ENCODE measurements around the gene GNAI2.
A peak's percentile ranks its signal among the peaks of the same experiment; 100 is the strongest.
"Not testable (repeated sequence)": the region's sequence is repeated elsewhere in the genome, so short reads cannot be mapped to it uniquely, and the experiment has no call there.

GNAI2 gene

DNA sequence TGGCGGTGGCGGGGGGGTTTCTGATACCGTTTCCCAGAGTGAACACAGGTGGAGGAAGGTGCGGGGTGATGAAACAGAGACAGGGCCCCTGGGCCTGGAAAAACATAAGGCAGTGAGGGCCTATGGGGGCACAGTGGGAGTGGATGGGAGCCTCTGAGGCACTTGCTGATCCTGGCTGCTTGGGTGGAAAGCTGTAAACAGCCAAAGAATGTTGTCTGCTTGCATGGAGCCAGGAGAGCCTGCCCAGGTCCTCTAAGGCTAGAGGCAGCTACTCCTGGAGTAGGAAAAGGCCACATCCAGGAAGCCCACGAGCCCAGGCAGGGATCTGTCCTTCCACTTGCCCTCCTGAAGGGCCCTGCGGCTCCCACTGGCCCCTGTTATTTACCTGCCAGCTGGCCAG is 30.0 kb downstream of the GNAI2 start:
- no peak for DNase-seq

DNA sequence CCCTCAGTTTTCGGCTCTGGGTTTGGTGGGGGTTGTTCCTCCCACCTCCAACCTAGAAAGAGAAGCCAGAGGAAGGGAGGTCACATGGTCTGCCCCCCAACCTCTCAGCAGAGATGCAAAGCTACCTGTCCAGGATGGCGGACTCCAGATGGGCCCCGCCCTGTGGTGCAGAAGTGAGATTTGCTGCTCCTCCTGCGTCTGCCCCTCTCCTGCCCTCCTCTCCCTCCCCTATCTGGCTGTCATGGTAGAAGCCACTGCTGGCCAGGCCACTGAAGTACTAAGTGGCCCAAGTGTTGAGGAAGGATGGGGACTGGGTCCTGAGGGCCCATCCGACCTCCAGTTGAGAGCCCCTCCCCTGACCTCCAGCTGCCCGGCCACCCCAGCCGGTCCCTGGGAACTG is 30.8 kb downstream of the GNAI2 start:
- DNase-seq = no peak

DNA sequence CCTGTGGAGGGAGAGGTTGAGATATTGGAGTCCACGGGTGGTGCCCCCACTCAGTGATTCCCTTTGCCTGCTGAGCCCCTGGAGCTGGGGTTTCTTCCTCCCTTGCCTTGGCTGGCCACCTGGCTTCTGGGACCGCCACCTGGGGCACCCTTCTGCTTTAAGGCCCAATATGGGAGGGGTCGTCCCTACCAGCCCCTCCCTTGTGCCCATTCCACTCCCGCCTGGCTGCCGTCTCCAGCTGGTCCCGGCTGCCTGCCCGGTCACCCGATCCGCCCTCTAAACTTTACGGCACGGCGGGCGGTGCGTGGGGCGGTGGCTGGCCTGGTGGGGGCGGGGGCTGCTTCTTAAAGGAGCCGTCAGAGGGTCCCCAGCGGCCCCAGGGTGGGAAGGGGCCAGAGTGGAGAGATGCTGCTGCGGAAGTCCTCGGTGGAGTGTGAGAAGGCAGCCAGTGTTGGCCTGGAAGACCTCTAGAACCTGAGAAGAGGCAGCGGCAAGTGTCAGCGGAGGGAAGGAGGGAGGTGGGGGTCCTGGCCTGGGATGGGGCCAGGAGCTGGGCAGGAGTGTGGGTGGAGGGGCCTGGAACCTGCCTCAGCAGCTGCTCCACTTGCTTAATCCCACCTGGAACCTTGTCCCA is 31.4 kb downstream of the GNAI2 start:
- DNase-seq = no peak

DNA sequence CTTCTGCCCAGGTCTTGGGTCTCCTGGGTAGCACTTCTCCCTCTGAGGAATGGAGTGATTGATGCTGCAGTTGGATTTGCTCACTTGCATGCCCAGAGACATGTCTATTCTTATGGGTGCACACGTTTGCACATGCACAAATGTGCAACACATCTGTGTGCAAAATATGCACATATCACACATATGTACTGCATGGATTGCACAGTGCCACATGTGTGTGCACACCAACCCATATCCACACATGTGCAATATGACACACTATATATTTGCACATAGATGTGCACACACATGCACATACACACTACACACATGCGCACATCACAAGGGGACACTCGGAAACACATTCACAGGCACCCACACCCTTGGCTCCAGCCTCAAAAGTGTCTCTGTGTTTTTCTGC is 32.3 kb downstream of the GNAI2 start:
- DNase-seq = no peak

DNA sequence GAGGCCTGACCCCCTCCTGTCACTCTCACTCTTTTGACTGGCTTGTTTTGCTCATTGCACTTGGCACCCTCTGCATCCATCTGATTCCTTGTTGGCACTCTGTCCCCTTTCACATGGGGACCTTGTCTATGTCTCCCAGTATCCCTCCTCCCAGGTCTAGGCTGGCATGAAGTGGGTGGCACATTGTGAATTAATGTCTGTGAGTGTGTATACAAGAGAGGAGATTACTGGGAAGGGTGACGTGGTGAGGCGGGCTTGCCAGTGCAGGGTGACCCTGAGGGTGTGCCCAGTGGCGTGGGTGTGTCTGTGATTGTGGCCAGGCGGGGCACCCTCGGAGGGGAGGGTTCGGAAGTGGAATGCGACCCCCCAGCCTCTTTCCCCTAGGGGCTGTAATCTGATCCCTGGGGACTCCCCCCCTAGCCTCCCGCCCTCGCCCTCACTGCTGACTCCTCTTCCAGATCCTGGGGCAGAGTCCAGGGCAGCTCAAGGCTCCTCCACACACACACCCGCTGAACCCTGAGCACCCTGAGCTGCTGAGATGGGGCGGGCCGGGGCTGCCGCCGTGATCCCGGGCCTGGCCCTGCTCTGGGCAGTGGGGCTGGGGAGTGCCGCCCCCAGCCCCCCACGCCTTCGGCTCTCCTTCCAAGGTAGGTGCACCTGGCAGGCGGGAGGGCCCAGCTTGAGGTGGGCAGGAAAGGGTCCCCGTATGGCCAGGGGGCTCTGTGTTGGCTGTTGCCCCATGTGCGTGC is 32.9 kb downstream of the GNAI2 start, which contains the start of gene SEMA3B:
TSS of gene SEMA3B (plus strand) at position 445 of the 749 bp plus-strand sequence. CDS start at position 539, 94 bp downstream.
- no peak for DNase-seq

DNA sequence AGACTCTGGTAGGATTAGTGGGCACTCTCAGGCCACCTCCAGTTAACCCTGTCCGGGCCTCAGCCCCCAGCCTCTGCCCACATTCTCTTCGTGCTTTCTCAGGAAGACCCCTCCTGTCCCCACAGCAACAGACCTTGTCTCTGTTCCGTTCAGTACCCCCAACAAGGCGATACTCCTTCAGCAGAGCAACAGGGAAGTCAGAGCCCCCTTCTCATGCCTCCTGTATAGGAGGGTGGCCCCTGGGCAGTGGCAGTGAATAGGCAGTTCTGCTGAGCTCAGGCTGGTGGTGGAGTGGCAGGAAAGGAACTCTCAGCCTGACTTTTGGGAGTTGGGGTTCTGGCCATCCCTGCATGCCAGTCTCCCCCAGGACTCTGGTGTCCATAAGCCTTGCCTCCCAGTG is 33.5 kb downstream of the GNAI2 start:
- no peak for DNase-seq

DNA sequence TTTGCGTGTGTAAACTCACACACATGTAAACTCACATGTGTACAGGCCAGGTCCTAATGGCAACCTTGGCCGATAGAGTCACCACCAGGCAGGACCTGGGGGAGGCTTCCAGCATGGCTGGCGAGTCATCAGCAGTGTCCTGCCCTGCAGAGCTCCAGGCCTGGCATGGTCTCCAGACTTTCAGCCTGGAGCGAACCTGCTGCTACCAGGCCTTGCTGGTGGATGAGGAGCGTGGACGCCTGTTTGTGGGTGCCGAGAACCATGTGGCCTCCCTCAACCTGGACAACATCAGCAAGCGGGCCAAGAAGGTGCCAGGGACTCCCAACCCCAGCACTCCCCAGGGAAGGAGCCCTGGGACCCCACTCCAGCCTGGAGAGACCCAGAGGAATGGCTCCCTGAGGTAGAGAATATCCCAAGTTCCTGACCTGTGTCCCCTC is 34.0 kb downstream of the GNAI2 start:
- no peak for DNase-seq

DNA sequence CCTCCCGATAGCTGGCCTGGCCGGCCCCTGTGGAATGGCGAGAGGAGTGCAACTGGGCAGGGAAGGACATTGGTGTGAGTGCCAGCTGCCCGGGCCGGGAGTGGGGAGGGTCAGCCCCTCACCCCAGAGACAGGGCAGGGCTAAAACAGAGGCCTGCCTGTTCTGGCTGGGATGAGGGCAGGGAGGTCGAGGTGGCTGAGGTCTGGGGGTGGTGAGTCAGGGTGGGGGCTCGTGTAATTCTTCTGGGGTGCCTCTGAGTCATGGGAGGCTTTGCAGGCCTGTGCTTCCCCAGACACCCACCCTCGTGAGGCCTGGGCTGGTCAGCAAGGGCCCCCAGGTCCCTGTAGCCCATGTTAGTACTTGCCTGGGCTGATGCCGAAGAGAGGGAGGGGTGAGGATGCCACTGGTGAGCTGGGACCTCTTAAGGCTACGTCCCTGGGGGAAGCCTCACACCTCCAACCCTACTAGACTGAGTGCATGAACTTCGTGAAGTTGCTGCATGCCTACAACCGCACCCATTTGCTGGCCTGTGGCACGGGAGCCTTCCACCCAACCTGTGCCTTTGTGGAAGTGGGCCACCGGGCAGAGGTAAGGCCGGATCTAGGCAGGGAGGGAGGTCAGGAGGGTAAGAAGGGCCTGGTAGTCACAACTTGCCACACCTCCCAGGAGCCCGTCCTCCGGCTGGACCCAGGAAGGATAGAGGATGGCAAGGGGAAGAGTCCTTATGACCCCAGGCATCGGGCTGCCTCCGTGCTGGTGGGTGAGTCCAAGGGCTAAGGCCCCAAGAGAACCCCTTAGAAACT is 34.6 kb downstream of the GNAI2 start:
- no peak for DNase-seq

DNA sequence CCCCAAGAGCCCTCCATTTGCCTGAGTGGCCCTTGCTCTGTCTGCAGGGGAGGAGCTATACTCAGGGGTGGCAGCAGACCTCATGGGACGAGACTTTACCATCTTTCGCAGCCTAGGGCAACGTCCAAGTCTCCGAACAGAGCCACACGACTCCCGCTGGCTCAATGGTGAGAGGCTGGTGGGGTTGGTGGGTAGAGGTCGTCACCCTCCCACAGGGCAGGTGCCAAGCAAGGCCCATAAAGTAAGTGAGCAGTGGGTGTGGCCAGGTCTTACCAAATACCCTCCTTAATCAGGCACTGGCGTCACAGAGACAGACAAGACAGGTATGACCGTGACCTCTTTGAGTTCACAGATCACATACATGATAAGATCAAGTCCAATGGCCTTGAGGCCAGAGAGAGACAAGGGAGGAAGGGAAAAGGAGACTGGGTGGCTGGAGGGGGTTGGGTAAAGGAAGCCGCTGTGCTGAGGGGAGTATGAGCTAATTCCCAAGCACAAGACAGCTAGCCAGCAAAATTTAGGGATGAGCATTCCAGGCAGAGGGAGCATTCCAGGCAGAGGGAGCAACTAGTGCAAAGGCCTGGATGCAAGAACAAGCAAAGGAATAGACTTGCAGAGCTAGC is 35.4 kb downstream of the GNAI2 start:
- DNase-seq = no peak

DNA sequence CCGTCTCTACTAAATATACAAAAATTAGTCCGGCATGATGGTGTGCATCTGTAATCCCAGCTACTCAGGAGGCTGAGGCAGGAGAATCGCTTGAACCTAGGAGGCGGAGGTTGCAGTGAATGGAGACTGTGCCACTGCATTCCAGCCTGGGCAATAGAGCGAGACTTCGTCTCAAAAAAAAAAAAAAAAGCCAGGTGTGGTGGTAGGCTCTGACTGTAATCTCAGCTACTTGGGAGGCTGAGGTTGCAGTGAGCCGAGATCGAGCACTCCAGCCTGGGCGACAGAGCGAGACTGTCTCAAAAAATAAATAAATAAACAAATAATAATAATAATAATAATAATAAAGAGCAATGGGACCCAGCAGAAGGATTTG is 36.5 kb downstream of the GNAI2 start:
- DNase-seq = not testable (repeated sequence)

DNA sequence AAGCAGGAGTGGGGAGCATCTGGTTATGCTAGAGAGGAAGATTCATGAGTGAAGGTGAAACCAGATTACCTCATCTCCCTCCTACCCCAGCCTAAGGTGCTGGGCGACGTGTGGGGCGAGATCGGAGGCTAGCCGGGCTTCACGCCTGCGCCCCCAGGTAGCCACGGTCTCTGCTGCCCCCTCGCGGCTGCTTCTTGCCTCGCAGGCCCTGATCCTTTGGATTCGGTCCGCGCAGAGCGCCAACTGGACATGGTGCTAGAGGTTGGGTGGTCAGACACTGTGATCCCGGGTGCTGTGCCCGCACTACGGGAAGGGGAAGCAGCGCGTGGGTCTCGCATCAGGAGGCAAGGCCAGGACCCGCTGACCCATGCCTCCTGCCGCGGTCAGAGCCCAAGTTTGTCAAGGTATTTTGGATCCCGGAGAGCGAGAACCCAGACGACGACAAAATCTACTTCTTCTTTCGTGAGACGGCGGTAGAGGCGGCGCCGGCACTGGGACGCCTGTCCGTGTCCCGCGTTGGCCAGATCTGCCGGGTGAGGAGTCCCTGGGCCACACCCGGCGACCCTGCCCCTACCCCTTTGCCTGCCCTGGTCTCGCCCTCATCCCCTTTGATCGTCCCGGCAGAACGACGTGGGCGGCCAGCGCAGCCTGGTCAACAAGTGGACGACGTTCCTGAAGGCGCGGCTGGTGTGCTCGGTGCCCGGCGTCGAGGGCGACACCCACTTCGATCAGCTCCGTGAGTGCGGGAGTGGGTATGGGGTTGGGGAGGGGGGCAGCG is 37.1 kb downstream of the GNAI2 start:
- DNase-seq = peak; percentile 62

DNA sequence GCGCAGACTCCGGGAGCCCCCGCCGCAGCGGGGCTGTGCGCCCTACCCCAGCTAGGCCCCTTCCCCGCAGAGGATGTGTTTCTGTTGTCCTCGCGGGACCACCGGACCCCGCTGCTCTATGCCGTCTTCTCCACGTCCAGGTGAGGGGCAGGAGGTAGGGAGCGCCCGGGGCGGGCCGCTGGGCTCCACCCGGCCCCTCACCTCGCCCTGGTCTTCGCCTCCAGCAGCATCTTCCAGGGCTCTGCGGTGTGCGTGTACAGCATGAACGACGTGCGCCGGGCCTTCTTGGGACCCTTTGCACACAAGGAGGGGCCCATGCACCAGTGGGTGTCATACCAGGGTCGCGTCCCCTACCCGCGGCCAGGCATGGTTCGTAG is 37.7 kb downstream of the GNAI2 start:
- no peak for DNase-seq

DNA sequence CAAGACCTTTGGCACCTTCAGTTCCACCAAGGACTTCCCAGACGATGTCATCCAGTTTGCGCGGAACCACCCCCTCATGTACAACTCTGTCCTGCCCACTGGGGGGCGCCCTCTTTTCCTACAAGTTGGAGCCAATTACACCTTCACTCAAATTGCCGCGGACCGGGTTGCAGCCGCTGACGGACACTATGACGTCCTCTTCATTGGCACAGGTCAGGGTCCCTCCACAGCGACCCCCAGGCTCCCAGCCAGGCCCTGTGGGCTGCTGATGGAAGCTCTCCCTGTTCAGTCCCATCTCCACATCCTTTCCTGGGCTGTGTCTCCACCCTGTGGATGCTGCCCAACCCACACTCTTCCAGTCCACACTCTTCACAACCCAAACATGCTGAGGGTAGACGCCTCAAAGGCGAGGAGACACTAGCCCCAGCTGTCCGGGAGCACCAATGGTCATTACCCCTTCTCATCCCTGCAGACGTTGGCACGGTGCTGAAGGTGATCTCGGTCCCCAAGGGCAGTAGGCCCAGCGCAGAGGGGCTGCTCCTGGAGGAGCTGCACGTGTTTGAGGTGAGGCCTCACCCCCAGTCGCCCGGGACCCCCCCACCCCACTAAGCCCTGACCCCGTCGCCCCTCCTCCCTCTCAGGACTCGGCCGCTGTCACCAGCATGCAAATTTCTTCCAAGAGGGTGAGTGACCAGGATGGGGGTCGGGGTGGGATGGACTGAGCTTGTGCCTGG is 38.5 kb downstream of the GNAI2 start:
- peak; percentile 54 for DNase-seq

DNA sequence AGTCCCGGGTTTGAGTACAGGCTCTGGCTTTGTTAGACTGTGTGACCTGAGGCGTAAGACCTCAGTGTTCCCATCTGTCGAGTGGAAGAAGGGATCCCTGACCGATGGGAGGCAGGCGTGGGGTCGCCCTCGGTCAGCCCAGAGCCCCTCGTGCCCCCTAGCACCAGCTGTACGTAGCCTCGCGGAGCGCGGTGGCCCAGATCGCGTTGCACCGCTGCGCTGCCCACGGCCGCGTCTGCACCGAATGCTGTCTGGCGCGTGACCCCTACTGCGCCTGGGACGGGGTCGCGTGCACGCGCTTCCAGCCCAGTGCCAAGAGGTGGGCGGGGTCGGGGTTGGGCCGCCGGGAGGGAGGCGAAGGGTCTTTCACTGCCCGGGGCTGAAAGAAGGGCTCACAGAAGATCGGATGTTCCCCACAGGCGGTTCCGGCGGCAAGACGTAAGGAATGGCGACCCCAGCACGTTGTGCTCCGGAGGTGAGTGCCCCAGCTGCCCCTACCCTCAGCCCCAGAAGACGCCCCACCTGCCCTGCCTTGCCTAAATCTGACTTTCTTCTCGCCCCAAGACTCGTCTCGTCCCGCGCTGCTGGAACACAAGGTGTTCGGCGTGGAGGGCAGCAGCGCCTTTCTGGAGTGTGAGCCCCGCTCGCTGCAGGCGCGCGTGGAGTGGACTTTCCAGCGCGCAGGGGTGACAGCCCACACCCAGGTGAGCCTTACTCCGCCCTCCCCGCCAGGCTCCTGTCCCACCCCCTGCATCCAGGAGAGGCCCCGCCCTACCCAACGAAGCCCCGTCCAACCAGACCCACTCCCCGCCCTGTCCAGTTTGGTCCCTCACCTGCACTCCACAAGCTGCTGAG is 39.4 kb downstream of the GNAI2 start:
- no peak for DNase-seq

DNA sequence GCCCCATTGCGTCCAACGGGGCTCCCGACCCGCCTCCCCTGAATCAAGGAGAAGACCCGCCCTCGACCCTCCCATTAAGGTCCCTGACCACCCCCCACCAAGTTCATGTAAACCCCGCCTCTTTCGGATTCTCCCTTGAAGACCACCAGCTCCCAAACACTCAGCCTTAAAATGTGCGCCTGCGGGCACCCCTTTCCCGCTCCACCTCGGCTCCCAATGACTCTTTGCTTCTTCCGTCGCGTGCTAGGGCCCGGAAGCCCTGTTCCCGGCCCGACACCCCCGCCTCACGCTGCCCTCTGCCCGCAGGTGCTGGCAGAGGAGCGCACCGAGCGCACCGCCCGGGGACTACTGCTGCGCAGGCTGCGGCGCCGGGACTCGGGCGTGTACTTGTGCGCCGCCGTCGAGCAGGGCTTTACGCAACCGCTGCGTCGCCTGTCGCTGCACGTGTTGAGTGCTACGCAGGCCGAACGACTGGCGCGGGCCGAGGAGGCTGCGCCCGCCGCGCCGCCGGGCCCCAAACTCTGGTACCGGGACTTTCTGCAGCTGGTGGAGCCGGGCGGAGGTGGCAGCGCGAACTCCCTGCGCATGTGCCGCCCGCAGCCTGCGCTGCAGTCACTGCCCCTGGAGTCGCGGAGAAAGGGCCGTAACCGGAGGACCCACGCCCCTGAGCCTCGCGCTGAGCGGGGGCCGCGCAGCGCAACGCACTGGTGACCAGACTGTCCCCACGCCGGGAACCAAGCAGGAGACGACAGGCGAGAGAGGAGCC is 40.2 kb downstream of the GNAI2 start:
- no peak for DNase-seq

DNA sequence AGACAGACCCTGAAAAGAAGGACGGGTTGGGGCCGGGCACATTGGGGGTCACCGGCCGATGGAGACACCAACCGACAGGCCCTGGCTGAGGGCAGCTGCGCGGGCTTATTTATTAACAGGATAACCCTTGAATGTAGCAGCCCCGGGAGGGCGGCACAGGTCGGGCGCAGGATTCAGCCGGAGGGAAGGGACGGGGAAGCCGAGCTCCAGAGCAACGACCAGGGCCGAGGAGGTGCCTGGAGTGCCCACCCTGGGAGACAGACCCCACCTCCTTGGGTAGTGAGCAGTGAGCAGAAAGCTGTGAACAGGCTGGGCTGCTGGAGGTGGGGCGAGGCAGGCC is 40.7 kb downstream of the GNAI2 start:
- DNase-seq = no peak

DNA sequence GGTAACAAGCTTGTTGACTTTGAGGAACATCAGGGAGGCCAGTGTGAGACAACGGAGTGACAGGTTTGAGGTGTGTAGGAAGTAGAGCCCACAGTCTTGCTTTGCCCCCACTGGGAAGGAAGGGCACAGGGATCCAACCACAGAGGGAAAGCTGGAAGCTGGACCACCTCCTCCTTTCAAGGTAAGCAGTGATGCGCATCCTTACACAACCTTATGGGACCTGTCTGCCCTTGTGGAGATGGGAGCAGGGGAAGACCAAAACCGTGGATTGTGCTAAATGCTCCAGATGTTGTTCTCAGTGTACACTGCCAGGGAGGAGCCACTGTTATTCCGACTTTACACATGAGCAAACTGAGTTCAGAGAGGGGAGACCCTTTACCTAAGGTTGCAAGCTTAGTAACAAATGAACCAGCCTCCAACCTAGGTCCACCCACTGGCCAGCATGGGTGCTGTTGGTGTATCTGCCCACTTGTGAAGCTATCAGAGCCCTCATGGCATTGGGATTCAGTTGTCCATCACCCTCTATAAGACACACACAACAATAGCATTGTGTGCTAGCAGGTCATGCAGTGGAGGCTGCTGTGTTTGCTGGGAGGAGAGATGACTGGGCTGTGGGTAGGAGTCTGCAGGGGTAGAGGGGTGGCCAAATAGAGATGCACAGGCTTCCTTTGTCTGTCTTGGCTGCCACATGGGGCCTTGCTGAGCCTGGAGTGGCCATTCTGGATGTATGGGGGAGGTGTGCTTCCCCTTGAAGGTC is 42.3 kb downstream of the GNAI2 start:
- no peak for DNase-seq

DNA sequence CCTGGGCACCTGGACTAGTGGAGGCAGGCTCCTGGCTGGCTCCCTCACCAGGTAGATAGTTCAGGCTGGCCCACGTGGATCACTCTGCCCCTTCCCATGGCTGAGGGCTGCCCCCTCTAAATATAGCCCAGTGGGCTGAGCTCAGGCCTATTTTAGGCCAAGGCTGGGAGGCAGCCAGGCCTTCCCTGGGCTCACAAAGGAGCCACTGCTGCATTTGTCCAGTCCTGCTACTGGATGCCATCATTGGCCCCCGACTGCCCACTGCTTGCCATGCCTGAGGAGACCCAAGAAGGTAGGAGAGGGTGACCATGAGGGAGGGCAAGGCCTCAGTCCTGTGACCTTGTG is 42.8 kb downstream of the GNAI2 start, which contains the start of gene LSMEM2:
TSS of gene LSMEM2 (plus strand) at position 208 of the 345 bp plus-strand sequence. CDS start at position 235, 27 bp downstream.
- DNase-seq = no peak

DNA sequence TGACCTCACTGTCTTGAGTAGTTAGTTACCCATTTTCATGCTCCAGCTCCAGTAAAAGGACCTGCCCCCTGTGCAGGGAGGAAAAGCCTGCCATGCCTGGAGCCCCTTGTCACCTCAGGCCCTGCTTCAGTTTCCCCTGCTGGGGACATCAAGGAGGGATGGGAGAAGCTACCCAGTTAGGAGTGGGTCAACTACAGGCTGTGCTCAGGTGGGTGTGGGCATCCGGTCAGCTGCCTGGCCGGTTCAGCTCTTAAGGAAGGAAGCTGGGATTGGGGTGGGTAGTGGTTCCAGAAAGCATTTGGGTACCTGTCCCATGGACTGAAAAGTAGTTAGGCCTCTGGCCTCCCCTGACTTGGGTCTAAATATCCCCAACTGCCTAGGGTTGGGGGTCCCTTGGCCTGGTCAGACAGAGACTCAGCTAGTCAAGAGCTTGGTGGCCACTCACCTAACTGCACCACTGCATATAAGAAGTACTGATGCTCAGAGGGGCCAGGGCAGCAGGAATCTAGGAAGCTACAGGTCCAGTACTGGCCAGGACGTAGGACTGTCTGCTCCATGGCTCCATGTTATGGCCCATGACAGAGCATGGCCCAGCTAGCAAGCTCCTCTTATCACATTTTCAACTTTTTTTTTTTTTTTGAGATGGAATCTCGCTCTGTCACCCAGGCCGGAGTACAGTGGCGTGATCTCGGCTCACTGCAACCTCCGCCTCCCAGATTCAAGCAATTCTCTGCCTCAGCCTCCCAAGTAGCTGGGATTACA is 43.4 kb downstream of the GNAI2 start:
- no peak for DNase-seq

Measured in fibroblast of skin of right biceps (primary cell).